ENCODE measurements around the gene PNPLA5.

The PNPLA5 gene

GRCh38 chr22:43845981-43846380, 45.8 kb downstream of the PNPLA5 start:
- Histone ChIP-seq H3K27me3 (ENCODE audit: insufficient read depth, low read length, poor library complexity) (no peaks in the 10 kb centered on the region), H3K4me3 (ENCODE audit: low read depth in 1 of 2, low read length in 2 of 2) (no peak overlapping the region), H3K36me3 (ENCODE audit: insufficient read depth, low read length) (no peaks in the 10 kb centered on the region), H3K9ac (ENCODE audit: low read depth, low read length) (no peak overlapping the region), H3K79me2 (ENCODE audit: insufficient read depth, low read length) (no peaks in the 10 kb centered on the region), H2AFZ (ENCODE audit: low read depth, low read length) (no peak overlapping the region), H3K27ac (ENCODE audit: low read length) (no peak overlapping the region), H4K20me1 (ENCODE audit: insufficient read depth, low read length) (peaks cover 5% of the 10 kb centered on the region; the same call in 1 of the 2 replicates), H3K4me1 (ENCODE audit: insufficient read depth, low read length) (no peaks in the 10 kb centered on the region), H3K9me3 (ENCODE audit: insufficient read depth, low read length, severe bottlenecking) (no peaks in the 10 kb centered on the region), H3K4me2 (ENCODE audit: insufficient read depth, low read length) (no peak overlapping the region)
- DNase-seq: no peak
- ATAC-seq (ENCODE audit: insufficient read depth, low read depth): no peak
- TF ChIP-seq CTCF (IDR thresholded peaks at IDR 0.05; ENCODE audit: borderline replicate concordance, extremely low read depth, low read length, poor library complexity, severe bottlenecking) (no peak), EZH2 (IDR thresholded peaks at IDR 0.05; ENCODE audit: borderline replicate concordance, low read depth, low read length, severe bottlenecking) (no peak)

GRCh38 chr22:43844560-43845545, 47.0 kb downstream of the PNPLA5 start:
- Histone ChIP-seq H3K4me1 (ENCODE audit: insufficient read depth, low read length) (no peaks in the 10 kb centered on the region), H3K27me3 (ENCODE audit: insufficient read depth, low read length, poor library complexity) (no peaks in the 10 kb centered on the region), H2AFZ (ENCODE audit: low read depth, low read length) (no peak overlapping the region), H3K9me3 (ENCODE audit: insufficient read depth, low read length, severe bottlenecking) (no peaks in the 10 kb centered on the region), H3K79me2 (ENCODE audit: insufficient read depth, low read length) (no peaks in the 10 kb centered on the region), H3K27ac (ENCODE audit: low read length) (no peak overlapping the region), H3K4me2 (ENCODE audit: insufficient read depth, low read length) (no peak overlapping the region), H3K36me3 (ENCODE audit: insufficient read depth, low read length) (no peaks in the 10 kb centered on the region), H3K9ac (ENCODE audit: low read depth, low read length) (no peak overlapping the region), H4K20me1 (ENCODE audit: insufficient read depth, low read length) (peaks cover 5% of the 10 kb centered on the region; the same call in 1 of the 2 replicates), H3K4me3 (ENCODE audit: low read depth in 1 of 2, low read length in 2 of 2) (no peak overlapping the region)
- ATAC-seq (ENCODE audit: insufficient read depth, low read depth) (no peak), DNase-seq (no peak)
- TF ChIP-seq CTCF (IDR thresholded peaks at IDR 0.05; ENCODE audit: borderline replicate concordance, extremely low read depth, low read length, poor library complexity, severe bottlenecking): no peak
- no peak for TF ChIP-seq EZH2 (IDR thresholded peaks at IDR 0.05; ENCODE audit: borderline replicate concordance, low read depth, low read length, severe bottlenecking)

GRCh38 chr22:43843783-43844530, 47.9 kb downstream of the PNPLA5 start:
- Histone ChIP-seq H3K9me3 (ENCODE audit: insufficient read depth, low read length, severe bottlenecking) (no peaks in the 10 kb centered on the region), H3K27ac (ENCODE audit: low read length) (no peak overlapping the region), H3K4me2 (ENCODE audit: insufficient read depth, low read length) (no peak overlapping the region), H3K4me1 (ENCODE audit: insufficient read depth, low read length) (no peaks in the 10 kb centered on the region), H3K9ac (ENCODE audit: low read depth, low read length) (no peak overlapping the region), H3K27me3 (ENCODE audit: insufficient read depth, low read length, poor library complexity) (no peaks in the 10 kb centered on the region), H3K36me3 (ENCODE audit: insufficient read depth, low read length) (no peaks in the 10 kb centered on the region), H2AFZ (ENCODE audit: low read depth, low read length) (no peak overlapping the region), H3K79me2 (ENCODE audit: insufficient read depth, low read length) (no peaks in the 10 kb centered on the region), H4K20me1 (ENCODE audit: insufficient read depth, low read length) (peaks cover 5% of the 10 kb centered on the region; the same call in 1 of the 2 replicates), H3K4me3 (ENCODE audit: low read depth in 1 of 2, low read length in 2 of 2) (no peak overlapping the region)
- ATAC-seq (ENCODE audit: insufficient read depth, low read depth): no peak
- TF ChIP-seq EZH2 (IDR thresholded peaks at IDR 0.05; ENCODE audit: borderline replicate concordance, low read depth, low read length, severe bottlenecking) (no peak), CTCF (IDR thresholded peaks at IDR 0.05; ENCODE audit: borderline replicate concordance, extremely low read depth, low read length, poor library complexity, severe bottlenecking) (no peak)
- DNase-seq: no peak
